ENCODE data around the gene PURA.

The PURA gene

GRCh38 chr5:140162781-140163180 is 48.9 kb downstream of the PURA start:
- no peak for DNase-seq

GRCh38 chr5:140165101-140165922 is 51.4 kb downstream of the PURA start:
- no peak for DNase-seq

GRCh38 chr5:140165923-140166270 is 52.0 kb downstream of the PURA start:
- DNase-seq = no peak

- DNase-seq = no peak
These were observed 53.0 kb downstream of the PURA start for GRCh38 chr5:140166911-140167310.

DNA sequence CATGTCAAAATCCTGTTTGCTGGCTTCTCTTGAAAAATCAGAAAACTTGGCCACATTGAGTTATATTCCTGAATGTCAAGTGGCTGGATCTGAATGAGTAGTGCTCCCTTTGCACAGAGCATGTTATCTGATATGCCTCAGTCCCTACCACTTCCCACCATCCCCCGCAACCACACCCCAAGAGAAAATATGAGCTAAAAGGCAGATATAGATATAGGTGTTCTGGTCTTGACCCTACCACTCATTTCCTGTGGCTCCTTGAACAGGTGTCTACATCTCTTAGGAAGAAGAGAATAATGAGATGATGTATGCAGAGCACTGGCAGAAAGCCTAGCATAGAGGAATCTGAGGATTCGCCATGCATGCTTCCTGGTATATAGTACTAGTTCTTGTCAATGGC is 54.5 kb downstream of the PURA start:
- DNase-seq = no peak

- no peak for DNase-seq
These were observed 55.5 kb downstream of the PURA start for GRCh38 chr5:140169410-140169809.

DNA sequence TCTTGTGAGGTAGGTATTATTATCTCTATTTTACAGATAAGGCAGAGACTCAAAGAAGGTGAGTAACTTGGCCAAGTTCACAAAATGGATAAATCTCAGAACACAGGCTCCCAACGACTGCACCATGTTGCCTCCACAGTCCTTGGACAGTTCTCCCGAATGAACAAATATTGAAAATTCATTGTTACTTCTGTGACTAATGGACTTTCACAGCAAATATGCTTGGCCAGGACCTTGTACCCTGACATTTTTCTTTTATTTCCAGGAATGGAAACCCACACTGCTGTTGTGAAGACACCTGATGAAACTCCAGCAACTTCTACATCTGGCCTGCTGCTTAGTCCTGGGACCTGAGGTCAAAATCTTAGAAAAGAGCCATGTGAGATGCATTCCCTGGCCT is 58.6 kb downstream of the PURA start:
- no peak for DNase-seq

GRCh38 chr5:140174014-140174413 is 60.1 kb downstream of the PURA start:
- DNase-seq = no peak

- peak; percentile 75 for DNase-seq
These were observed 60.8 kb downstream of the PURA start, which contains the start of gene CYSTM1 for GRCh38 chr5:140174465-140175366. TSS of gene CYSTM1 (plus strand) at chr5:140175188. CDS start at chr5:140194466, 19,278 bp downstream.
